Measurements from ENCODE around the gene CLDN3.
"Not testable (repeated sequence)": the region's sequence is repeated elsewhere in the genome, so short reads cannot be mapped to it uniquely, and the experiment has no call there.

The CLDN3 gene

GRCh38 chr7:73736885-73737284 is 33.2 kb downstream of the CLDN3 start:
- DNase-seq (ENCODE audit: low spot score) = no peak

- DNase-seq (ENCODE audit: low spot score) = no peak
These were observed 34.6 kb downstream of the CLDN3 start for GRCh38 chr7:73735528-73735905.

GRCh38 chr7:73734619-73735527 is 35.2 kb downstream of the CLDN3 start:
- peak; percentile 72 for DNase-seq (ENCODE audit: low spot score)

- DNase-seq (ENCODE audit: low spot score) = no peak
These were observed 37.7 kb downstream of the CLDN3 start for GRCh38 chr7:73732397-73732796.

GRCh38 chr7:73730485-73730884 is 39.6 kb downstream of the CLDN3 start:
- DNase-seq (ENCODE audit: low spot score) = no peak

- DNase-seq (ENCODE audit: low spot score) = no peak
These were observed 41.5 kb downstream of the CLDN3 start for GRCh38 chr7:73728551-73728950.

GRCh38 chr7:73727952-73728351 is 42.1 kb downstream of the CLDN3 start:
- DNase-seq (ENCODE audit: low spot score) = no peak

- no peak for DNase-seq (ENCODE audit: low spot score)
These were observed 44.0 kb downstream of the CLDN3 start for GRCh38 chr7:73726083-73726466.

GRCh38 chr7:73723813-73724212 is 46.3 kb downstream of the CLDN3 start:
- no peak for DNase-seq (ENCODE audit: low spot score)

GRCh38 chr7:73722785-73723184 is 47.3 kb downstream of the CLDN3 start:
- no peak for DNase-seq (ENCODE audit: low spot score)

GRCh38 chr7:73722182-73722581 is 47.9 kb downstream of the CLDN3 start:
- not testable (repeated sequence) for DNase-seq (ENCODE audit: low spot score)

GRCh38 chr7:73721377-73721817 is 48.7 kb downstream of the CLDN3 start:
- peak; percentile 48 for DNase-seq (ENCODE audit: low spot score)

- not testable (repeated sequence) for DNase-seq (ENCODE audit: low spot score)
These were observed 49.6 kb downstream of the CLDN3 start for GRCh38 chr7:73720443-73720842.

- no peak for DNase-seq (ENCODE audit: low spot score)
These were observed 50.3 kb downstream of the CLDN3 start for GRCh38 chr7:73719806-73720169.
